Lower lobe of right lung (tissue), 2 donors: ENCODE data around the gene FOXP1. TPM values are rescaled to one million over a fixed set of nuclear protein-coding genes. Genes with fewer than 3 reads are reported as not detected.

ENCODE experiments used
- ATAC-seq, 2 donors: fragments of 200-7000 bp; cut with Tn5 transposase; one replicate each; pipeline ENCODE4 v1.9.1; 2020 to 2022; ENCODE audit warnings: mild to moderate bottlenecking in 2 of 2, moderate library complexity in 2 of 2
- DNase-seq: peaks from one replicate; pipeline ENCODE4 v3.0.0-alpha.2; 2020
- H3K27ac ChIP-seq: fragments of 200-600 bp; one replicate; pipeline ENCODE4 v1.8.0; 2022
- H3K27me3 ChIP-seq: fragments of 200-600 bp; one replicate; pipeline ENCODE4 v1.8.0; 2022; ENCODE audit warnings: low read depth
- H3K36me3 ChIP-seq: fragments of 200-600 bp; one replicate; pipeline ENCODE4 v1.8.0; 2022; ENCODE audit warnings: mild to moderate bottlenecking
- H3K4me1 ChIP-seq: fragments of 200-600 bp; one replicate; pipeline ENCODE4 v1.8.0; 2022
- H3K4me3 ChIP-seq: fragments of 200-600 bp; one replicate; pipeline ENCODE4 v1.8.0; 2022; ENCODE audit warnings: mild to moderate bottlenecking
- H3K9me3 ChIP-seq: fragments of 200-600 bp; one replicate; pipeline ENCODE4 v1.8.0; 2022
- CTCF ChIP-seq: fragments of 200-600 bp; IDR thresholded peaks from one replicate; pipeline ENCODE4 v1.8.0; 2022; ENCODE audit warnings: antibody characterized with exemption, mild to moderate bottlenecking
- intact Hi-C: fragments of 100-400 bp; cut with DNase I; formaldehyde crosslinking; loops from one replicate; pipeline ENCODE4 v1.11.0; 2022
- total RNA-seq: library from RNA; stranded (reverse); fragmentation: NEBNext Ultra II Directional; extraction: Animal tissue kit (Norgen Biotek cat#: 25700); gene quantifications from one replicate; pipeline ENCODE4 v1.2.1, GENCODE V29; 2021
- donor health status: DM: no; HTN: yes; CAD: no; lungs with severe emphysema.

FOXP1 gene
- total RNA-seq, 1 donor from 2014 or later: 138 TPM

DNA sequence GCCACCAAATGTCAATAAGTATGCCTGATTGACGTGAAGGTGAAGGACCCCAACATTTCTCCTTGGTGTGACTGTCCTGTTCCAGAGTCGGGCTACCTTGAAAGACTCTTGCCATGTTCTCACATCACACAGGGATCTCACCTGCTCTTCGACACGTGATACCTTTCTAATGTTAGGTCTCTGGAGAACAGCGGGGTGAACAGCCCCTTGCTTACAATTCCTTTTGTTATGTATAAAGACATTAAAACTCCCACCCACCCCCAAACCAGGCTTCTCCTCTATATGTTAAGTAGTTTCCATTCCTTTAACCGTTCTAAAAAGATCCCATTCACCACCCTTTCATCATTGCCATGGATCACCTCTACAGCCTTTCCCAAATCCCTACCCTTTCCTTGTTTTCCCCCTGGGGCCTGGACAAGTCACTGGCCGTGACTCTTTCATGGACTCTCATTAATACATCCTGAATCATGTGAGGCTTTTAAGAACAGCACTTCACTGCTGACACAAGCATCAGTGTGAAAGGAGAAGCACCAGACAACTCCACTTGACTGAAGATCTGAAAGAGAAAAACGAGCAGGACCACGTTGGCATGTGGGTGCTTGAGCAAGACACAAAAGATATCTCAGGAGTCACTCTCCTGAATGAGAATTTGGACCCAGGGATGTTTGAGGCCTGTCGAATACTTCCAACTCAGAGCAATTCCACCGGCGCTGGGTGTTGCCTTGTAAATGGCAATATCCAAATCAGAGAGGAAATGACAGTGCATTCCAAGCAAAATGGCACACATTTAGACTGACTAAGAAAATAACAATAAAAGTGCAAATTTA, 115.0 kb downstream of the FOXP1 start:
- H3K27ac ChIP-seq: no peak overlapping the region
- ATAC-seq (no peak), DNase-seq (no peak)
- H3K27me3 ChIP-seq: no peaks in the 10 kb centered on the region
- intact Hi-C loops: no loop called here
- no peaks in the 10 kb centered on the region for H3K36me3 ChIP-seq
- H3K4me3 ChIP-seq: no peak overlapping the region
- H3K9me3 ChIP-seq: no peaks in the 10 kb centered on the region
- TF ChIP-seq CTCF: no peak
- no peaks in the 10 kb centered on the region for H3K4me1 ChIP-seq

- ATAC-seq (peak; percentile 23 to 58), DNase-seq (no peak)
- intact Hi-C loops: no loop called here
- Histone ChIP-seq H3K27me3 (no peaks in the 10 kb centered on the region), H3K9me3 (no peaks in the 10 kb centered on the region), H3K4me3 (no peak overlapping the region), H3K27ac (no peak overlapping the region), H3K36me3 (no peaks in the 10 kb centered on the region), H3K4me1 (no peaks in the 10 kb centered on the region)
- TF ChIP-seq CTCF: no peak
Observed at GRCh38 chr3:71466483-71466882, 117.0 kb downstream of the FOXP1 start.

DNA sequence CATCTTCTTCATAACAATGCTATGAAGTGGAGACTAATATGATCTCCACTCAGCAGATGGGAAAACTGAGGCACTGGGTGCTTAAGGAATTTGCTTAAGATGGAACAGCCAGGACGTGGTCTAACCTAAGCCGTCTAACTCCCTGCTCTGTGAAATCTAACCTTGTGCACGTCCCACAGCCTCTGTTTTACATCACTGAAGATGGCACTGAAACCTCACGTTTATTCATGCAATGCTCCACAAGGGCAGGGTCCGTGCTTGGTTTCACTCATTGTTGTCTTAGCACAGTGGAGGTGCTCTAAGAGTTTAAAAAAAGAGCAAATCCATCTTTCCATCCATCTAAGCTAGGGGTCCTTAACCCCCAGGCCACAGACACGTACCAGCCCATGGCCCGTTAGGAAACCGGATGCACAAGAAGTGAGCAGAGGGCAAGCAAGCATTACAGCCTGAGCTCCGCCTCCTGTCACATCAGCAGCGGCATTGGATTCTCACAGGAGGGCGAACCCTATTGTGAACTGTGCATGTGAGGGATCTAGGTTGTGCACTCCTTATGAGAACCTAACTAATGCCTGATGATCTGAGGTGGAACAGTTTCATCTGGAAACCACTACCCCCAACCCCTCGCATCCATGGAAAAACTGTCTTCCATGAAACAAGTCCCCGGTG, 118.0 kb downstream of the FOXP1 start:
- TF ChIP-seq CTCF: no peak
- DNase-seq: no peak
- no peaks in the 10 kb centered on the region for H3K9me3 ChIP-seq
- intact Hi-C loops: no loop called here
- no peaks in the 10 kb centered on the region for H3K36me3 ChIP-seq
- no peak overlapping the region for H3K27ac ChIP-seq
- ATAC-seq: no peak
- H3K4me3 ChIP-seq: no peak overlapping the region
- H3K4me1 ChIP-seq: no peaks in the 10 kb centered on the region
- H3K27me3 ChIP-seq: no peaks in the 10 kb centered on the region

- Histone ChIP-seq H3K27me3 (no peaks in the 10 kb centered on the region), H3K4me3 (no peak overlapping the region), H3K4me1 (no peaks in the 10 kb centered on the region), H3K36me3 (no peaks in the 10 kb centered on the region), H3K27ac (no peak overlapping the region), H3K9me3 (no peaks in the 10 kb centered on the region)
- TF ChIP-seq CTCF: no peak
- DNase-seq (no peak), ATAC-seq (peak in 1 of 2 donors; percentile 68)
- intact Hi-C loops: no loop called here
Observed at GRCh38 chr3:71464613-71465012, 118.9 kb downstream of the FOXP1 start.

DNA sequence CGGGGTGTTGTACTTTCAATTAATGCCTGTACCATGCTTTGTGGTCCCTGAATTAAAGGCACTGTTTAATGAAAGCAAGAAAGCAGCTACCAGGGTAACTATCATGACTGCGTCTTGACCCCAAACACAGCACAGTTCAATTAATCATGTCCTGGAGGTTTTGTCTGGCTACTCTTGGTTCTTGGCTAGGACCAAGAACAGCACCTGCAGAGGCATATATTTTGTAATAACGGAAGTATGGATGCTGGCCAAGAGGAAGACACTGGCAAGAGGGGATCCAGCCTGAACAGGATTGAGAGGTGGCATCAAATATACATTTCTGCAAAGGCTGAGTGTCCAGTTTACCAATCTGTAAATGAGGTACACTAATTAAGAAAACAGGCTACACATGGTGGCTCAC, 119.9 kb downstream of the FOXP1 start:
- DNase-seq: no peak
- Histone ChIP-seq H3K36me3 (no peaks in the 10 kb centered on the region), H3K27me3 (no peaks in the 10 kb centered on the region), H3K4me1 (no peaks in the 10 kb centered on the region), H3K4me3 (no peak overlapping the region), H3K9me3 (no peaks in the 10 kb centered on the region), H3K27ac (no peak overlapping the region)
- no peak for ATAC-seq
- TF ChIP-seq CTCF: no peak
- intact Hi-C loops: no loop called here
